Ovary (tissue), 9 donors: Measurements from ENCODE around the gene ATP6V1A. TPM values are rescaled to one million over a fixed set of nuclear protein-coding genes. Genes with fewer than 3 reads are reported as not detected.

Source experiments
- DNase-seq, 5 donors: peaks; one replicate each; pipeline ENCODE4 v3.0.0-alpha.2; 2019 to 2020
- H3K27ac ChIP-seq, 2 donors: fragments of 200-600 bp; one replicate each; pipeline versions ENCODE4 v1.5.1 to v1.8.0; 2019 to 2022
- H3K27me3 ChIP-seq: fragments of 200-600 bp; one replicate; pipeline ENCODE4 v1.8.0; 2022
- H3K36me3 ChIP-seq: fragments of 200-600 bp; sonication (generic); one replicate; pipeline ENCODE4 v1.5.1; 2019
- H3K4me1 ChIP-seq: one replicate; pipeline ENCODE4 v1.8.1; 2013; ENCODE audit warnings: mild to moderate bottlenecking, moderate library complexity; ENCODE audit not compliant: insufficient read depth
- H3K4me3 ChIP-seq: fragments of 200-600 bp; sonication (generic); one replicate; pipeline ENCODE4 v1.5.1; 2017
- H3K9me3 ChIP-seq, 2 donors: fragments of 200-600 bp in 1 of 2; sonication (generic) in 1 of 2; one replicate each; pipeline versions ENCODE4 v1.5.1 to v1.8.1; 2013 to 2019; ENCODE audit warnings: mild to moderate bottlenecking in 1 of 2, moderate library complexity in 1 of 2
- CTCF ChIP-seq, 3 donors: fragments of 450-650 bp in 2 of 3; fragments of 200-600 bp in 1 of 3; IDR thresholded peaks; one replicate each; pipeline versions ENCODE4 v1.5.1 to v1.8.0; 2016 to 2022; ENCODE audit warnings: antibody characterized with exemption in 3 of 3, mild to moderate bottlenecking in 1 of 3
- EP300 ChIP-seq: sonication (generic); formaldehyde crosslinking; IDR thresholded peaks from one replicate; pipeline ENCODE4 v1.6.1; 2017; ENCODE audit warnings: antibody characterized with exemption
- POLR2A ChIP-seq: fragments of 450-650 bp; IDR thresholded peaks from one replicate; pipeline ENCODE4 v1.6.1; 2017; ENCODE audit warnings: antibody characterized with exemption, mild to moderate bottlenecking, moderate library complexity
- WGBS, 3 donors: extraction: QIAGEN DNeasy Blood & Tissue Kit in 1 of 3; methylation state at CpG; one replicate each; pipeline versions ENCODE4 v1.1.5 to v1.1.7; 2013 to 2017; 5-methylcytosine and 5-hydroxymethylcytosine counted together
- intact Hi-C, 4 donors: fragments of 100-400 bp; cut with DNase I; formaldehyde crosslinking; loops; one replicate each; pipeline versions ENCODE4 v1.11.0 to v1.15.1; 2022 to 2023
- polyA plus RNA-seq, 2 donors: library from polyadenylated mRNA; stranded (reverse); fragments of 200-250 nt in 1 of 2; fragments of 350-450 nt in 1 of 2; fragmentation: Illumina TruSeq in 1 of 2; extraction: RNeasy Lipid Tissue Mini Kit (QIAGEN cat#74804) in 1 of 2; gene quantifications; one replicate each; pipeline ENCODE4 v1.2.3, GENCODE V29; 2013 to 2014
- total RNA-seq, 7 donors: library from RNA; depleted of rRNA in 2 of 7; stranded (reverse); fragments of >200 nt in 2 of 7; fragmentation: NEBNext Ultra II Directional in 3 of 7; extraction: Animal tissue kit (Norgen Biotek cat#: 25700) in 3 of 7; gene quantifications; one replicate each; pipeline versions ENCODE4 v1.1.0 to v1.2.4, GENCODE V29; 2016 to 2023
- donor health status: DM: no; HTN: no; CAD: no; lungs with moderate emphysema.
- donor health status: DM: no; HTN: no; CAD: no.
- donor health status: Bipolar disorder and iron deficiency.
- donor health status: DM: yes; HTN: yes; CAD: no.
- donor health status: DM: no; HTN: no; CAD: no.
- donor health status: DM: yes; HTN: yes; CAD: no.

The ATP6V1A gene
- total and polyA plus RNA-seq, 9 donors = 9.3 to 55.3 (median 38.3) TPM

- Histone ChIP-seq H3K4me1 (peaks cover 4% of the 10 kb centered on the region), H3K9me3 (no peaks in the 10 kb centered on the region), H3K27ac (no peak overlapping the region), H3K27me3 (no peaks in the 10 kb centered on the region), H3K4me3 (no peak overlapping the region), H3K36me3 (no peaks in the 10 kb centered on the region)
- DNase-seq = no peak
- TF ChIP-seq POLR2A (no peak), CTCF (IDR thresholded peaks at IDR 0.05) (no peak), EP300 (no peak)
- WGBS, 3 donors = 44 to 56% (median 55%) methylated on average over 3 of the region's 3 CpGs
- intact Hi-C loops = no loop called here
Measured at GRCh38 chr3:113773381-113773780, 26.5 kb downstream of the ATP6V1A start.

- peaks cover 4% of the 10 kb centered on the region for H3K4me1 ChIP-seq
- WGBS, 3 donors = 96 to 97% (median 96%) methylated on average over 1 of the region's 1 CpG
- no peaks in the 10 kb centered on the region for H3K27me3 ChIP-seq
- DNase-seq = no peak
- TF ChIP-seq CTCF (IDR thresholded peaks at IDR 0.05) = no peak
- no peak for TF ChIP-seq EP300
- TF ChIP-seq POLR2A = no peak
- no peaks in the 10 kb centered on the region for H3K36me3 ChIP-seq
- H3K9me3 ChIP-seq = no peaks in the 10 kb centered on the region
- no peak overlapping the region for H3K27ac ChIP-seq
- intact Hi-C loops = no loop called here
- H3K4me3 ChIP-seq = no peak overlapping the region
Measured at GRCh38 chr3:113775516-113775915, 28.7 kb downstream of the ATP6V1A start.

- H3K27me3 ChIP-seq = no peaks in the 10 kb centered on the region
- no peaks in the 10 kb centered on the region for H3K36me3 ChIP-seq
- H3K27ac ChIP-seq = no peak overlapping the region
- intact Hi-C loops = no loop called here
- no peak overlapping the region for H3K4me3 ChIP-seq
- DNase-seq = no peak
- H3K4me1 ChIP-seq = peaks cover 4% of the 10 kb centered on the region
- H3K9me3 ChIP-seq = no peaks in the 10 kb centered on the region
- TF ChIP-seq CTCF (IDR thresholded peaks at IDR 0.05) (no peak), POLR2A (no peak), EP300 (no peak)
- WGBS, 3 donors = 87 to 90% (median 89%) methylated on average over 3 of the region's 3 CpGs
Measured at GRCh38 chr3:113776564-113776963, 29.7 kb downstream of the ATP6V1A start.

GRCh38 chr3:113783463-113783862 is 36.6 kb downstream of the ATP6V1A start:
- H3K36me3 ChIP-seq = no peaks in the 10 kb centered on the region
- H3K27me3 ChIP-seq = no peaks in the 10 kb centered on the region
- TF ChIP-seq POLR2A = no peak
- no peak for TF ChIP-seq EP300
- no peak for TF ChIP-seq CTCF (IDR thresholded peaks at IDR 0.05)
- no peak overlapping the region for H3K27ac ChIP-seq
- no peaks in the 10 kb centered on the region for H3K4me1 ChIP-seq
- intact Hi-C loops = no loop called here
- no peak for DNase-seq
- no peak overlapping the region for H3K4me3 ChIP-seq
- H3K9me3 ChIP-seq = no peaks in the 10 kb centered on the region

GRCh38 chr3:113783980-113784379 is 37.1 kb downstream of the ATP6V1A start:
- Histone ChIP-seq H3K4me3 (no peak overlapping the region), H3K27me3 (no peaks in the 10 kb centered on the region), H3K36me3 (no peaks in the 10 kb centered on the region), H3K9me3 (no peaks in the 10 kb centered on the region), H3K4me1 (no peaks in the 10 kb centered on the region), H3K27ac (no peak overlapping the region)
- intact Hi-C loops = no loop called here
- no peak for TF ChIP-seq CTCF (IDR thresholded peaks at IDR 0.05)
- TF ChIP-seq POLR2A = no peak
- TF ChIP-seq EP300 = no peak
- WGBS, 3 donors = 75 to 81% (median 78%) methylated on average over 4 of the region's 4 CpGs
- no peak for DNase-seq
